ENCODE data around the gene HLA-DRA. TPM values are rescaled to one million over a fixed set of nuclear protein-coding genes. Genes with fewer than 3 reads are reported as not detected.
"Not testable (repeated sequence)": the region's sequence is repeated elsewhere in the genome, so short reads cannot be mapped to it uniquely, and the experiment has no call there.

HLA-DRA gene
- total and polyA plus RNA-seq, 2 donors (not counting 1 experiment from before 2014, with no cell fraction given): 0.17 to 0.99 TPM

GRCh38 chr6:32431142-32431541, 8.5 kb upstream of the HLA-DRA start:
- no peaks in the 10 kb centered on the region for H4K20me1 ChIP-seq (ENCODE audit: control insufficient read depth, extremely low read depth, insufficient read depth, low read length)
- no peaks in the 10 kb centered on the region for H3K79me2 ChIP-seq (ENCODE audit: control insufficient read depth, insufficient read depth, low read length)
- H3K9ac ChIP-seq (ENCODE audit: insufficient read depth, low read length): no peak overlapping the region
- no peak overlapping the region for H3K4me3 ChIP-seq (replicated peaks in 1 of 4; ENCODE audit: control extremely low read depth in 1 of 4, insufficient read depth in 1 of 4, low read depth in 3 of 4, low read length in 4 of 4)
- H3K27me3 ChIP-seq (ENCODE audit: control insufficient read depth, insufficient read depth, low read length): peaks cover 5% of the 10 kb centered on the region
- no peak overlapping the region for H2AFZ ChIP-seq (ENCODE audit: low read length)
- no peak overlapping the region for H3K27ac ChIP-seq (ENCODE audit: insufficient read depth, low read length)
- no peak overlapping the region for H3K4me2 ChIP-seq (ENCODE audit: extremely low read depth, insufficient read depth, low read length)
- TF ChIP-seq CTCF (conservative IDR thresholded peaks at IDR 0.05 in 1 of 2, IDR thresholded peaks at IDR 0.05 in 1 of 2; ENCODE audit: low read depth in 1 of 2, low read length in 2 of 2): no peak
- no peak for TF ChIP-seq EZH2 (IDR thresholded peaks at IDR 0.05; ENCODE audit: low read length, missing control alignments)
- H3K36me3 ChIP-seq (ENCODE audit: control insufficient read depth, insufficient read depth, low read length): no peaks in the 10 kb centered on the region
- no peaks in the 10 kb centered on the region for H3K9me3 ChIP-seq (ENCODE audit: control insufficient read depth, insufficient read depth, low read depth, low read length)
- no peak for DNase-seq (ENCODE audit: low read depth in 2 of 2)
- H3K4me1 ChIP-seq (ENCODE audit: control insufficient read depth, extremely low read depth, insufficient read depth, low read length): no peaks in the 10 kb centered on the region

DNA sequence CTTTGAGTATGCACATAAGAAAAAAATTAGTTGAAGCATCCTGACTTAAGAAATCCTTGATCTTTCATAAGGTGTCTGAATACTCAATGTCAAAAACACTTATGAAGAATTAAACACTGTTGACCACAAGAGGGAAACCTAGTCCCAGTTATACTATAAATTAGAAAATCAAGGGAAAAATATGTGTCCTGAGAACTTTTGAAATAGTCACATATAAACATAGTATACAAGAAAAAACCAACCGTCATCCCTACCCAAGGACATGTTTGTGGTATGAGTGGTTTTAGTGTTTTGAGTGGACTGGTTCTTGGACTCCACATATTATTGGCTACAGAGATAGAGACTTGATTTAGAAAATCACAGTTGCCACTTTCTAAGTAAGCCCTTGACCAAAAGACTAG, 7.6 kb upstream of the HLA-DRA start:
- H3K4me2 ChIP-seq (ENCODE audit: extremely low read depth, insufficient read depth, low read length): no peak overlapping the region
- H3K79me2 ChIP-seq (ENCODE audit: control insufficient read depth, insufficient read depth, low read length): no peaks in the 10 kb centered on the region
- H3K27me3 ChIP-seq (ENCODE audit: control insufficient read depth, insufficient read depth, low read length): peaks cover 3% of the 10 kb centered on the region
- no peak overlapping the region for H3K4me3 ChIP-seq (replicated peaks in 1 of 4; ENCODE audit: control extremely low read depth in 1 of 4, insufficient read depth in 1 of 4, low read depth in 3 of 4, low read length in 4 of 4)
- H4K20me1 ChIP-seq (ENCODE audit: control insufficient read depth, extremely low read depth, insufficient read depth, low read length): no peaks in the 10 kb centered on the region
- no peaks in the 10 kb centered on the region for H3K4me1 ChIP-seq (ENCODE audit: control insufficient read depth, extremely low read depth, insufficient read depth, low read length)
- H3K36me3 ChIP-seq (ENCODE audit: control insufficient read depth, insufficient read depth, low read length): no peaks in the 10 kb centered on the region
- H3K9ac ChIP-seq (ENCODE audit: insufficient read depth, low read length): no peak overlapping the region
- TF ChIP-seq CTCF (conservative IDR thresholded peaks at IDR 0.05 in 1 of 2, IDR thresholded peaks at IDR 0.05 in 1 of 2; ENCODE audit: low read depth in 1 of 2, low read length in 2 of 2): peak in 1 of 2 donors; percentile 34
- TF ChIP-seq EZH2 (IDR thresholded peaks at IDR 0.05; ENCODE audit: low read length, missing control alignments): no peak
- H3K27ac ChIP-seq (ENCODE audit: insufficient read depth, low read length): no peak overlapping the region
- peak; percentile 10 to 56 for DNase-seq (ENCODE audit: low read depth in 2 of 2)
- H2AFZ ChIP-seq (ENCODE audit: low read length): no peak overlapping the region
- no peaks in the 10 kb centered on the region for H3K9me3 ChIP-seq (ENCODE audit: control insufficient read depth, insufficient read depth, low read depth, low read length)

GRCh38 chr6:32433950-32434349, 5.7 kb upstream of the HLA-DRA start:
- H3K9me3 ChIP-seq (ENCODE audit: control insufficient read depth, insufficient read depth, low read depth, low read length); H3K9ac ChIP-seq (ENCODE audit: insufficient read depth, low read length); H3K27me3 ChIP-seq (ENCODE audit: control insufficient read depth, insufficient read depth, low read length); H3K4me1 ChIP-seq (ENCODE audit: control insufficient read depth, extremely low read depth, insufficient read depth, low read length); H3K4me2 ChIP-seq (ENCODE audit: extremely low read depth, insufficient read depth, low read length); H3K36me3 ChIP-seq (ENCODE audit: control insufficient read depth, insufficient read depth, low read length); H3K79me2 ChIP-seq (ENCODE audit: control insufficient read depth, insufficient read depth, low read length); H4K20me1 ChIP-seq (ENCODE audit: control insufficient read depth, extremely low read depth, insufficient read depth, low read length); DNase-seq (ENCODE audit: low read depth in 2 of 2); H3K27ac ChIP-seq (ENCODE audit: insufficient read depth, low read length); H3K4me3 ChIP-seq (replicated peaks in 1 of 4; ENCODE audit: control extremely low read depth in 1 of 4, insufficient read depth in 1 of 4, low read depth in 3 of 4, low read length in 4 of 4); H2AFZ ChIP-seq (ENCODE audit: low read length): not testable (repeated sequence)
